Activated CD8-positive, alpha-beta memory T cell treated with anti-CD3 and anti-CD28 coated beads, Interleukin-2, amount 10 ng/mL, durations not matched to agents 7 days and 5 days (primary cell): ENCODE results near the gene PRRX2. TPM values are rescaled to one million over a fixed set of nuclear protein-coding genes. Genes with fewer than 3 reads are reported as not detected.
A peak's percentile ranks its signal among the peaks of the same experiment; 100 is the strongest.
"Not testable (repeated sequence)": the region's sequence is repeated elsewhere in the genome, so short reads cannot be mapped to it uniquely, and the experiment has no call there.

Experiments used
- ATAC-seq: fragments of 150-1000 bp; cut with Tn5 transposase; one replicate; pipeline ENCODE4 v1.10.0; 2021; ENCODE audit warnings: moderate library complexity
- CTCF ChIA-PET: fragments of 350-600 bp; sonication (Branson Sonifier 250); formaldehyde crosslinking; loops from one replicate; lab custom pipeline; 2021; ENCODE audit warnings: antibody characterized with exemption; lab: Charles Lee
- DNase-seq: peaks from one replicate; pipeline ENCODE4 v3.0.0-alpha.2; 2020
- H3K27ac Mint-ChIP-seq: one replicate; pipeline ENCODE4 v1.8.0; 2021; ENCODE audit warnings: mild to moderate bottlenecking, mixed read lengths
- H3K27me3 Mint-ChIP-seq: one replicate; pipeline ENCODE4 v1.8.0; 2021; ENCODE audit warnings: mixed read lengths
- H3K36me3 Mint-ChIP-seq: one replicate; pipeline ENCODE4 v1.8.0; 2021; ENCODE audit warnings: mild to moderate bottlenecking, mixed read lengths
- H3K4me1 Mint-ChIP-seq: one replicate; pipeline ENCODE4 v1.8.0; 2021; ENCODE audit warnings: mixed read lengths
- H3K4me3 Mint-ChIP-seq: one replicate; pipeline ENCODE4 v1.8.0; 2021; ENCODE audit warnings: mild to moderate bottlenecking, moderate library complexity, mixed read lengths
- H3K9me3 Mint-ChIP-seq: one replicate; pipeline ENCODE4 v1.8.0; 2022; ENCODE audit warnings: low read depth, mixed read lengths
- total RNA-seq, 2 experiments: library from RNA; stranded (reverse); gene quantifications; one replicate each; pipeline ENCODE4 v1.2.3, GENCODE V29; 2021

PRRX2 gene
- total RNA-seq, 2 experiments from 2014 or later: 0.28 TPM; not detected in 1

DNA sequence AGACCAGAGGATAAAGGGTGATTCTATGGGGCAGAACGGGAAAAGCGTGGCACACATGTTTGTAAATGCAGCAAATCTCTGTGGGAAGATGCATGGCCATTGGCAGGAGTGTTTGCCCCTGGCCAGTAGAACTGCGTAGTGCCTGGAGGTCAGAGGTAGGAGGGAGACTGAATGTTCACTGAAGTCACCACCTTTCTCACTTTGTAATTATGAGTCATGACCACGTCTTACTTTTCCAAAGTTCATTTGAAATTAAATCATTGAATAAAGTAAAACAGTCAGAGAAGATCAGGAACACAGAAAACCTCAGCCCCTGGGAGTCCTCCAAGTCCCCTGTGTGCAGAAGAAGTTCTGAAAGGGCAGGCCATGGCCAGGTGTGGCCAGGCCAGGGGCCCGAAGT lies 82.8 kb downstream of the PRRX2 start:
- CTCF ChIA-PET: interaction anchor here (2.7 kb wide), 1 partner anchor 10 kb away, joined by 12 read pairs; no protein-coding TSS in a partner anchor
- ATAC-seq (no peak), DNase-seq (no peak)
- Mint-ChIP-seq H3K36me3 (no peaks in the 10 kb centered on the region), H3K4me1 (peaks cover 3% of the 10 kb centered on the region), H3K27ac (no peak overlapping the region), H3K27me3 (peaks cover 5% of the 10 kb centered on the region), H3K9me3 (no peaks in the 10 kb centered on the region), H3K4me3 (no peak overlapping the region)

DNA sequence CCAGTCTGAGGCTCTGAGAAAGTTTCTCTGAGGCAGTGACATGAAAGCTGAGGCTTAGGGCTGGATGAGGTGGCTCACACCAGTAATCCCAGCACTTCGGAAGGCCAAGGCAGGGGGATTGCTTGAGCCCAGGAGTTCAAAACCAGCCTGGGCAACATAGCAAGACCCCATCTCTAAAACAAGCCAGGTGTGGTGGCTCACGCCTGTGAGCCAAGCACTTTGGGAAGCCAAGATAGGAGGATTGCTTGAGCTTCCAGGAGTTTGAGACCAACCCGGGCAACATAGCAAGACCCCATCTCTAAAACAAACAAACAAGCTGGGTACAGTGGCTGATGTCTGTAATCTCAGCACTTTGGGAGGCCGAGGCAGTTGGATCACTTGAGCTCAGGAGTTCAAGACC lies 83.6 kb downstream of the PRRX2 start:
- peaks cover 13% of the 10 kb centered on the region for H3K27me3 Mint-ChIP-seq
- not testable (repeated sequence) for H3K4me1 Mint-ChIP-seq, H3K36me3 Mint-ChIP-seq, DNase-seq, H3K27ac Mint-ChIP-seq, H3K9me3 Mint-ChIP-seq, ATAC-seq, H3K4me3 Mint-ChIP-seq
- CTCF ChIA-PET: interaction anchor here (2.7 kb wide), 1 partner anchor 11 kb away, joined by 12 read pairs; no protein-coding TSS in a partner anchor

DNA sequence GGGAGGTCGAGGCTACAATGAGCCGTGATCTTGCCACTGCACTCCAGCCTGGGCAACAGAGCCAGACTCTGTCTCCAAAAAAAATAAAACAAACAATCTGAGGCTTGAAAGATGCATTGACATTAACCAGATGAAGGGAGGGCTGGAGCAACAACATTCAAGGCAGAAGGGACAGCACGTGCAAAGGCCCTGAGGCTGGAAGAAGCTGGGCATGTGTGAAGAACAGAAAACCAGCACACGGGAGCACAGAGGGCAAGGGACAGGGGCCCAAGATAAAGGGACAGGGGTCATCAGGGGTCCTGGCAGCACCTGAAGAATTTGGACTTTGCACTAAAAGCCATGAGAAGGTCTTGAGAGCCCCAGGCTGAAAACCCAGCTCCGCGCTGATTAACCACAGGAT lies 84.1 kb downstream of the PRRX2 start:
- peaks cover 14% of the 10 kb centered on the region for H3K27me3 Mint-ChIP-seq
- no peak for ATAC-seq
- H3K36me3 Mint-ChIP-seq: no peaks in the 10 kb centered on the region
- peaks cover 3% of the 10 kb centered on the region for H3K4me1 Mint-ChIP-seq
- CTCF ChIA-PET: interaction anchor here (2.7 kb wide), 1 partner anchor 11 kb away, joined by 12 read pairs; no protein-coding TSS in a partner anchor
- H3K9me3 Mint-ChIP-seq: no peaks in the 10 kb centered on the region
- no peak overlapping the region for H3K27ac Mint-ChIP-seq
- DNase-seq: no peak
- H3K4me3 Mint-ChIP-seq: no peak overlapping the region

DNA sequence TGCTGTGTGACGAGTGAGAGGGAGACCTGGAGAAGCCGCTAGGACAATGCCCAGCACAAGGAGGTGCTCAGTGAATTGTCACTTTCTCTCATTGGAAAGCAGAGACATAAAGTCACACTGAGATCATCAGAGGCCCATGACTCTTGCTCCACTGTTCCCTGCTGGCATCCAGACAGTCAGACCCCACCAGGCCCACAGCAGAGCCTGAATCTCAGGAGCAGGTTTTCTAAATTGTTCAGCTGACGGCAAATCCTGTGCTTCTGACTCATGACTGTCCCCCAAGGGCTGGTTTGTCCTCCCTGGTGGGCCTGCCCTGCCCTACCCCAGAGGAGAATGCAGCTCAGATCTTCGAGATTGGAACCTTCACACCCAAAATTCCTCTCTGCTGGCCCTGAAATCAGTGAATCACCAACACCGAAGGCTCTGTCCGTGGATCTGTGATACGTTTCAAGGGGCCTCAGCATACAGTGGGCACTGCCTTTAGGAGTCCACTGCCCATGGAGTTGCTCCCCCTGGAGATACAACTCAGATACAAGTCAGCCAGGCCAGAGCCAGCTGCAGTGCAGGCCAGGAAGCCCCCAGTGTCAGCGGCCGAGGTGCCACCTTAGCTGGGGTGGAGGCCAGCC lies 84.7 kb downstream of the PRRX2 start:
- no peaks in the 10 kb centered on the region for H3K9me3 Mint-ChIP-seq
- CTCF ChIA-PET: interaction anchor here (1.0 to 2.7 kb wide), 2 partner anchors 12 to 23 kb away, joined by 4 to 12 read pairs; no protein-coding TSS in a partner anchor
- ATAC-seq: no peak
- H3K4me1 Mint-ChIP-seq: peaks cover 3% of the 10 kb centered on the region
- no peak overlapping the region for H3K4me3 Mint-ChIP-seq
- no peak for DNase-seq
- peaks cover 14% of the 10 kb centered on the region for H3K27me3 Mint-ChIP-seq
- H3K36me3 Mint-ChIP-seq: no peaks in the 10 kb centered on the region
- H3K27ac Mint-ChIP-seq: no peak overlapping the region

DNA sequence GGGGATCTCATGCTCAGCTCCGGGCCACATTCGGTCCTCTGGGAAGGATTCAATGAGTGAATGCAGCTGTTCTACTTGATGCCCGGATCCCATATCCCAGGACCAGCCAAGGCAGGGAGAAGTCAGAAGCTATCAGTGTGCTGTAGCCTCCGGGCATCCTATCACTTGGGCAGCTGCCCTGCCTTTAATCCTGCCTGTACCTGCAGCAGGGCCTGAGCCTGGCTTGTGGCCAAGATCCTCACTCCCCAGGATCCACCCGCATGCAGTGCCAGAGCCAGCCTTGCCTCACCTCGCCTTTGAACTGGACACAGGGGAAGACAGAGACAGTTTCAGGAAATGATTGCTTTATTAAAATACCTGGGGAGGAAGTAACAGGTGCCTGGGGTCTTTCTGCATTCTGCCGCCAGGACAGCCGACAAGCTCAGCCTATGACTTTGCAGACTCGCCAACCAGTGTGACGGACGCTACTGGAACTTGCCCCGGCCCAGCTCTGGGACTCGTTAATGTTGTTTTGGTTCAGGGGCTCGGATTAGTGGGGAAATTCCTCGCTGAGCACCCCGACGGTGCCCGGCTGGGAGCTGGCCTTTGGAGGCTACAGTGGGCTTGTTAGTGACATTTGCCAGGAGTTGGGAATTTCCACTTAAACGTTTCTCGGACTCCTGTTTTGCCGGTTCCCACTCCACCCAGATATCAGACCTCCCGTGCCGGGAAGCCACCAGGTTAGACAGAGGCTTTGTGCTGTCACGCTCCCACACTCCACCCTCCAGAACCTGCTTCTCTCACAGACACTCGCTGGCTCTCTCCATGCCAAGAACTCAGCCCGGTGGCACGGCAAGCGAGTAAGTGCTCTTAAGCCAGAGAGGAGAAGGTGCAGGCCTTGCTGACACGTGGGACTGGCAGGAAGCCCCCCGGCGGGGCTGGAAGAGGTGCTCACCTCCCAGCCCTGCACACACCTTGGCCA lies 86.7 kb downstream of the PRRX2 start:
- H3K4me3 Mint-ChIP-seq: no peak overlapping the region
- H3K9me3 Mint-ChIP-seq: no peaks in the 10 kb centered on the region
- ATAC-seq (no peak), DNase-seq (no peak)
- H3K27ac Mint-ChIP-seq: no peak overlapping the region
- peaks cover 5% of the 10 kb centered on the region for H3K4me1 Mint-ChIP-seq
- no peaks in the 10 kb centered on the region for H3K36me3 Mint-ChIP-seq
- CTCF ChIA-PET: no interaction called here
- H3K27me3 Mint-ChIP-seq: peaks cover 14% of the 10 kb centered on the region

DNA sequence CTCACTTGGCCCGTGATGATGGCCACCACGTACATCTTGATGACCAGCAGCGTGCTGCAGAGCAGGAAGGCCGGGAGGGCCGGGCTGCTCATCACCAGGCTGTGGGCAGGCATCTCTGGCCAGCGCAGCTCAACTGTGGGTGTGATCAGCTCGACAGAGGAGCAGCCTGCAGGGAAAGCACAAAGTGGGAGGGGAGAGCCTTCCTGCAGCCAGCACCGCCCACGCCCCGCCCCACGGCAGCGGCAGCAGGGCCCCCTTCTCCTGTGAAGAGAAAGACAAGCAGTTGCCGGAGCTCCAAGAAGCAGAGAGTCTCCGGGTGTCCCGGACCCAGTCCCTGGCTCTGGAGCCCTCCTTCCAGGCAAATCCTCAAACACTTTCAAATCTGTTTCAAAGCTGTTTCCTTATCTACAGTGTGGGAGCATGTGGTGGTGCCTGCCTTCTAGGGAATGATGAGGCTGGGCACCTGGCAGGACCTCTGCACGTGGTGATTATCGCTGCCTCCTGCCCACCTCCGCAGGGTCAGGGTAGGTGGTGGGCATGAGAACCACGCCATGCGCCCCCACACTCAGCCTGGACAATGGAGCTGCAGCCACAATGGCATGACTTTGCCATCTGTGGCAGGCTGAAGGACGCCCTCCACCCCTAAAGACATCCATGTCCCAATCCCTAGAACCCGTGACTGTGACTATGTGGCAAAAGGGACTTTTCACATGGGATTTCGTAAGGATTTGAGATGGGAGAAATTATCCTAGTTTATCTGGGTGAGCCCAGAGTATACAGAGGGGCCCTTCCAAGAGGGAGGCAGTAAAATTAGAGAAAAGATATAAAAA lies 87.7 kb downstream of the PRRX2 start, which contains the start of gene PTGES:
Gene PTGES, minus strand, starts transcription at position 143 of the 830 bp plus-strand sequence. Its CDS starts 30 bp downstream, at position 113.
- Mint-ChIP-seq H3K4me3 (no peak within 1 kb of the TSS), H3K36me3 (no peaks in the 10 kb centered on the region), H3K4me1 (peaks cover 10% of the 10 kb centered on the region), H3K27ac (no peak within 1 kb of the TSS), H3K27me3 (peaks cover 16% of the 10 kb centered on the region), H3K9me3 (no peaks in the 10 kb centered on the region)
- CTCF ChIA-PET: no interaction called here
- peak; percentile 75 for ATAC-seq
- peak; percentile 49 for DNase-seq

DNA sequence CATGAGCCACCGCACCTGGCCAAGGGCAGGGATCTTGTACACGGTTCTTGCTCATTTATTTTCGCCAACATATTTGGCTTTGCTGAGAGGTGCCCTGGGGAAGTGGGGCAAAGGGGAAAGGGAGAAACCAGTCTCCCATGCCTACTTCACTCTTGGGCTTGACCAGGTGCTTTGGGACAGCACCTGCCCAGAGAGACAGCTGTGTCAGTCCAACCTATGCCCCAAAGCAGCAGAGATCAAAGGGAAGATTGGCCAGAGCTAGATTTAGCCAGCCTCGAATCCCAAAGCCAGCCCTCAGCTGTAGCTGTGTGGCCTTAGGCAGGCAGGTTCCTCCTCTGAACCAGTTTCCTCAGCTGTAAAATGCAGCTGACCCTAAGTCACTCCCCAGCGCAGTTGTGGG lies 89.7 kb downstream of the PRRX2 start:
- DNase-seq (no peak), ATAC-seq (no peak)
- H3K27me3 Mint-ChIP-seq: peaks cover 22% of the 10 kb centered on the region
- CTCF ChIA-PET: interaction anchor here (1.1 to 5.1 kb wide), 5 partner anchors 9 to 29 kb away, joined by 3 to 25 read pairs (median 4); no protein-coding TSS in a partner anchor
- H3K4me1 Mint-ChIP-seq: peaks cover 11% of the 10 kb centered on the region
- H3K36me3 Mint-ChIP-seq: no peaks in the 10 kb centered on the region
- H3K9me3 Mint-ChIP-seq: no peaks in the 10 kb centered on the region
- H3K4me3 Mint-ChIP-seq: no peak overlapping the region
- no peak overlapping the region for H3K27ac Mint-ChIP-seq

DNA sequence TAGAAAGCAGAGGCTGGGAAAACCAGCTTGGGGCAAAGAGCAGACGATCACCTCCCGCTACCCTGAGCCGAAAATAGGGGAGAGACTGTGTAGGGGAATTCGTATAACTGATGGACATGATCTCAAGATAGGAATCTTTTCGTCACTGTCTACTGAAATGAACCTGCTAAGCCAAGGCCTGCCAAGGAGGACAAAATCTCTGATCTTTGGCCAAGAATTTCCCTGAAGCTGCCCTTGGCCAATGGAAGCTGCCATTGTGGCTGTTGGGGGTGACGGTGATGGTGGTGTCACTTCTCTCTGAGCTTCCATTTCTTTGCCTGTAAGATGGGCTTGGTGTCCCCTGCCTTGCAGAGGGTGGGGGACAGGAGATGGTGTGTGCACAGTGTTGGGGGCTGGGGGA lies 90.7 kb downstream of the PRRX2 start:
- no peaks in the 10 kb centered on the region for H3K9me3 Mint-ChIP-seq
- H3K27me3 Mint-ChIP-seq: peaks cover 22% of the 10 kb centered on the region
- ATAC-seq: no peak
- H3K36me3 Mint-ChIP-seq: no peaks in the 10 kb centered on the region
- CTCF ChIA-PET: interaction anchor here (1.3 to 5.1 kb wide), 3 partner anchors 10 to 28 kb away, joined by 3 to 25 read pairs (median 4); no protein-coding TSS in a partner anchor
- H3K27ac Mint-ChIP-seq: no peak overlapping the region
- no peak for DNase-seq
- peaks cover 11% of the 10 kb centered on the region for H3K4me1 Mint-ChIP-seq
- H3K4me3 Mint-ChIP-seq: no peak overlapping the region

DNA sequence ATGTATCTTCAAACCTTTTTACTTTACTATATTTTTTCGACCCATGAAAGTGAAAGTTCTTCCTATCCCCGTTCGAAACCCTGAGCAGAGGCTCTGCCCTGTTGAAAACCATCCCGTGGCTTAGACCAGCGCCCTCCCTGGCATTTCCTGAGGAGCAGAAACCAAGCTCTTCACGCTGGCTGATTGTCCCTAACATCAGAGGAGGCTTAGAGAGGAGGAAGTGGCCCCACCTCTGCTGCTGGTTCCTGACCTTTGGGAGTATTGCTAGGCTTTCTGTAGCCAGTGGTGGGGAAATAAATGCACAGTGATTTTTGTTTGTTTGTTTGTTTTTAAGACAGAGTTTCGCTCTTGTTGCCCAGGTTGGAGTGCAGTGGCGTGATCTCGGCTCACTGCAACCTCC lies 91.6 kb downstream of the PRRX2 start:
- ATAC-seq: no peak
- H3K9me3 Mint-ChIP-seq: no peaks in the 10 kb centered on the region
- H3K27ac Mint-ChIP-seq: no peak overlapping the region
- no peak overlapping the region for H3K4me3 Mint-ChIP-seq
- DNase-seq: no peak
- peaks cover 24% of the 10 kb centered on the region for H3K27me3 Mint-ChIP-seq
- peaks cover 11% of the 10 kb centered on the region for H3K4me1 Mint-ChIP-seq
- CTCF ChIA-PET: interaction anchor here (5.1 kb wide), 1 partner anchor 19 kb away, joined by 25 read pairs; no protein-coding TSS in a partner anchor
- H3K36me3 Mint-ChIP-seq: no peaks in the 10 kb centered on the region

DNA sequence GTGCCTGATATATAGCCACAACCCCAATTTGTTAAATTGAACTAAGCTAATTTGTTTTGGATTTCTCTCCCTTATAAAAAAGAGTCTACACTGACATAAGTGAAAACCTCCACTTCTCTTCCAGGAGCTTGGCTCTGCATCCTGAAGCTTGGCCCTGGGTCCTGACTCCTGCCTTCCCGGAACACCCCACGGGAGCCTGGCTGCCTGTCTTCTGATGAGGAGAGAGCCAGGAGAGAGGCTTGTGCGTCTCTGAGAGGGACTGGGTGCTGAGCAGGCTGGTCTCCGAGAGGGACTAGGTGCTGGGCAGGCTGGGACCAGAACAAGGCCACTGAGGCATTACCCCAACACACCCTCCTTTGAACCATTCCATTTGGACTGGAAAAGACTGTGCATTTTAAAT lies 93.9 kb downstream of the PRRX2 start:
- no peaks in the 10 kb centered on the region for H3K36me3 Mint-ChIP-seq
- peaks cover 12% of the 10 kb centered on the region for H3K27me3 Mint-ChIP-seq
- no peak overlapping the region for H3K4me3 Mint-ChIP-seq
- H3K9me3 Mint-ChIP-seq: no peaks in the 10 kb centered on the region
- no peak overlapping the region for H3K27ac Mint-ChIP-seq
- H3K4me1 Mint-ChIP-seq: peaks cover 8% of the 10 kb centered on the region
- ATAC-seq (no peak), DNase-seq (no peak)
- CTCF ChIA-PET: interaction anchor here (1.2 to 1.4 kb wide), 2 partner anchors 21 to 31 kb away, joined by 3 read pairs; no protein-coding TSS in a partner anchor

DNA sequence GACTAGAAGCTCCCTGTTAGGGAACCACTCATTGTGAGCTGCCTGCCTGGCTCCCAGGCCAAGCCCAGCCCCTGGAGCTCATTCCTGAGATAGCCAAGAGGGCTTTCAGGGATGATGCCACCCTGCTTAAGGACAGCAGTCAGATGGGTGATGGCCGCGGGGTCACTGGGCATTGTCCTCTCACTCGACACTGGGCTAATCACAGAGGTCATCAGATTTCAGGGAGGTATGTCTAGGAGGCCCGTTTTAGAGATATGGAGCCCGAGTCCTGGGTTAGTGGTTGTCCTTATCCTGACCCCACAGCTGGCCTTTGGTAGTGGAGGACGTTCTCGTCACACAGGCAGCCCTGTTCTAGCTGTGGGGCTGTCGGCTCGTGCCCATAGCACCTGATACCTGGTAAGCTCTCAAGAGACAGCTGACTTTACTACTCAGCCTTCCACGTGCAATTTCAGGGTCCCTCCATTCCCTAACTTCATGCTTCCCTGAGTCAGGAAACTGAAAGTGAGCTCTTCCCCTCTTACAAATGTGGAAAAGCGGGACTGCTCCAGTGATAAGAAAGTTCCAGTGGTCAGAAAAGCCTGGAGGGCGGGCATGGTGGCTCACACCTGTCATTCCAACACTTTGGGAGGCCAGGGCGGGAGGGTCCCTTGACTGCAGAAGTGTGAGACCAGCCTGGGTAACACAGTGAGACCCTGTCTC lies 94.5 kb downstream of the PRRX2 start:
- no peaks in the 10 kb centered on the region for H3K9me3 Mint-ChIP-seq
- no peak overlapping the region for H3K4me3 Mint-ChIP-seq
- ATAC-seq: no peak
- no peak for DNase-seq
- H3K27ac Mint-ChIP-seq: no peak overlapping the region
- peaks cover 12% of the 10 kb centered on the region for H3K27me3 Mint-ChIP-seq
- H3K36me3 Mint-ChIP-seq: no peaks in the 10 kb centered on the region
- peaks cover 8% of the 10 kb centered on the region for H3K4me1 Mint-ChIP-seq
- CTCF ChIA-PET: interaction anchor here (0.7 to 1.4 kb wide), 3 partner anchors 20 to 30 kb away, joined by 3 read pairs; no protein-coding TSS in a partner anchor

DNA sequence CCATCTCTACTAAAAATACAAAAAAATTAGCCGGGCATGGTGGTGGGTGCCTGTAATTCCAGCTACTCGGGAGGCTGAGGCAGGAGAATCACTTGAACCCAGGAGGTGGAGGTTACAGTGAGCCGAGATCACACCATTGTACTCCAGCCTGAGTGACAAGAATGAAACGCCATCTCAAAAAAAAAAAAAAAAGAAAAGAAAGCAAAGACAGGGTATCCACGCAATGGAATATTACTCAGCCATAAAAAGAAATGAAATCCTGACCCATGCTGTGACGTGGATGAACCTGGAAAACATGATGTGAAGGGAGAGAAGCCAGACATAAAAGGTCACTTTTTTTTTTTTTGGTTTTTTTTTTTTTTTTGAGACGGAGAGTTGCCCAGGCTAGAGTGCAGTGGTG lies 95.3 kb downstream of the PRRX2 start:
- not testable (repeated sequence) for H3K4me3 Mint-ChIP-seq, H3K27ac Mint-ChIP-seq, H3K4me1 Mint-ChIP-seq, H3K36me3 Mint-ChIP-seq, ATAC-seq, DNase-seq, H3K9me3 Mint-ChIP-seq
- CTCF ChIA-PET: interaction anchor here (0.7 kb wide), 1 partner anchor 21 kb away, joined by 3 read pairs; no protein-coding TSS in a partner anchor
- peaks cover 12% of the 10 kb centered on the region for H3K27me3 Mint-ChIP-seq
